Tibial artery (tissue), 4 donors: ENCODE measurements around the gene CSNK1A1.
"Not testable (repeated sequence)": the region's sequence is repeated elsewhere in the genome, so short reads cannot be mapped to it uniquely, and the experiment has no call there.

Source experiments
- DNase-seq, 2 donors: peaks; one replicate each; pipeline ENCODE4 v3.0.0-alpha.2; 2019
- H3K27ac ChIP-seq, 2 donors: fragments of 200-600 bp; sonication (generic) in 1 of 2; 1 replicate in 1 of 2; 2 replicates in 1 of 2; pipeline ENCODE4 v1.5.1; 2018 to 2019; ENCODE audit warnings: mild to moderate bottlenecking in 1 of 2
- H3K27me3 ChIP-seq, 2 donors: fragments of 200-600 bp; sonication (generic) in 1 of 2; one replicate each; pipeline versions ENCODE4 v1.5.1 to v1.6.0; 2016 to 2019
- H3K36me3 ChIP-seq, 3 donors: fragments of 200-600 bp; sonication (generic) in 2 of 3; one replicate each; pipeline ENCODE4 v1.5.1; 2016 to 2019; ENCODE audit warnings: mild to moderate bottlenecking in 2 of 3
- H3K4me1 ChIP-seq, 4 donors: fragments of 200-600 bp; sonication (generic) in 2 of 4; 1 replicate in 3 of 4; 2 replicates in 1 of 4; pipeline ENCODE4 v1.5.1; 2016 to 2019
- H3K4me3 ChIP-seq, 2 donors: fragments of 200-600 bp; sonication (generic) in 1 of 2; 1 replicate in 1 of 2; 2 replicates in 1 of 2; pipeline ENCODE4 v1.5.1; 2018 to 2019; ENCODE audit warnings: mild to moderate bottlenecking in 2 of 2
- H3K9me3 ChIP-seq, 3 donors: fragments of 200-600 bp; sonication (generic) in 1 of 3; one replicate each; pipeline ENCODE4 v1.5.1; 2016 to 2019
- CTCF ChIP-seq, 2 experiments: fragments of 200-600 bp in 1 of 2; fragments of 450-650 bp in 1 of 2; IDR thresholded peaks; one replicate each; pipeline ENCODE4 v1.5.1; 2017 to 2019; ENCODE audit warnings: antibody characterized with exemption in 2 of 2, mild to moderate bottlenecking in 1 of 2, moderate library complexity in 1 of 2
- intact Hi-C: fragments of 100-400 bp; cut with DNase I; formaldehyde crosslinking; loops from one replicate; pipeline ENCODE4 v1.15.0; 2023; ENCODE audit warnings: low total_unique reads

Gene CSNK1A1

DNA sequence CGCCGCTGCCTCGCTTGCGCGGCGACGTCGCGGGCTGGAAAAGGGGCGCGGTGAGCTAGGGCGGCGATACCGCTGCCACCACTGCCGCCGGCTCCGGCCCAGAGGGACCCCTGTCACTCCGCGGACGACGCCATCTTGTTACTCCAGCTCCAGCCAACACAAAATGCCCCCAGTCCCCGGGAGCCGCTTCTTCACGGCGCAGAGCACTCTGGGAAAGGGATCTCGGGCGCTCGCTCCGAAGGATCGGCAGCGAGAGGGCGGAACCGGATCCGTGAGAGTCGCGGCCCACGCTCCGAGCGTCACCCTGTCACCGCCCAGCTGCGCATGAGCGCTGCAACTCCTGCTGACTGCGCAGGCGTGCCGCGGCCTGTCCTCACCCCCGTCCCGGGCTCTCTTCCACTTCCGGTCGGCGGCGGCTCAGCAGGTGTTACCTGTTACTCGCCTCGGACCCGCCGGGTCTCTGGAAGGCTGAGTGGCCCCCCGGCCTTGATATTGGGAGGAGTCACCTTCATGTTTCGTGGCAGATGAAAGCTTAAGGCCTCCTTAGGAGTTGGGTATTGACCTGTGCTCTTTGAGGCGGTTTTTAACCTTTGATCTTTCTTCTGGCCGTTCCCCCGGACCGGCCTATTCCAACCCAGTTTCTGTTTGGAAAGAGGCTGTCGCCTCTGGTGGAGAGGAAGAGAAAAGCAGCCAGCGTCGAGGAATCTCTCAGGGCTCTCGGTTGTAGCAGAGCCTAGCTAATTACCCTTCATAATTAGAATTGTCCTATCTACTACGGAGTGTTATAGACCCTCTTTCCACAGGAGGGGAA, at the start of gene CSNK1A1:
CSNK1A1 (minus strand) TSS at position 213 of the 811 bp plus-strand sequence. CDS start 475 bp downstream, outside the sequence.
- intact Hi-C loops, result no loop called here
- peak; percentile 85 to 89 for TF ChIP-seq CTCF (IDR thresholded peaks at IDR 0.05)
- peak; percentile 97 to 99 for DNase-seq
- peak within 1 kb of the TSS; percentile 92 to 96 for H3K4me3 ChIP-seq
- H3K36me3 ChIP-seq, result peaks cover 6 to 13% (median 9%) of the 10 kb centered on the region in 3 donors
- H3K27me3 ChIP-seq, result no peaks in the 10 kb centered on the region
- H3K4me1 ChIP-seq, result peaks cover 0 to 37% (median 18%) of the 10 kb centered on the region in 4 donors
- no peaks in the 10 kb centered on the region for H3K9me3 ChIP-seq
- peak within 1 kb of the TSS; percentile 97 to 99 for H3K27ac ChIP-seq

DNA sequence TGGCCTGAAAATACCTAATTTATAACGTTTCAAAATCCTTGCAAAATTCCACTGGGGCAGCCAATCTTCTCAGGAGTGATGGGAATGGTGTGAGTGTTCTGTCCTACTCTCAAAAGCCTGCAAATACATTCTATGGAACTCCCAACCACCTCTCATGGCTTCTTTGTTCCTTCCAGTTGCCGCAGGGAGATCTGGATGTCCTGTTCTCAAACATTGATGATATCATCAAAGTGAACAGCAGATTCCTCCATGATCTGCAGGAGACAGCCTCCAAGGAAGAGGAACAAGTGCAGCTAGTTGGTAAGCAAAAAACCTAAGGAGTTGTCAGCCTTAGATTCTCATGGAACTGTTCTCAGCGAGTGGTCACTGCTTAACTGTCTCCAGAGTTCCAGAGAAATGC, 49.7 kb upstream of the CSNK1A1 start:
- no peaks in the 10 kb centered on the region for H3K27me3 ChIP-seq
- intact Hi-C loops, result no loop called here
- no peak for TF ChIP-seq CTCF (IDR thresholded peaks at IDR 0.05)
- no peak for DNase-seq
- peaks cover 28 to 67% (median 35%) of the 10 kb centered on the region in 3 donors for H3K36me3 ChIP-seq
- peaks cover 0 to 5% (median 3%) of the 10 kb centered on the region in 4 donors for H3K4me1 ChIP-seq
- no peak overlapping the region for H3K27ac ChIP-seq
- no peak overlapping the region for H3K4me3 ChIP-seq
- no peaks in the 10 kb centered on the region for H3K9me3 ChIP-seq

GRCh38 chr5:149599375-149599774, 48.1 kb upstream of the CSNK1A1 start:
- peaks cover 28 to 56% (median 33%) of the 10 kb centered on the region in 3 donors for H3K36me3 ChIP-seq
- peaks cover 0 to 13% (median 8%) of the 10 kb centered on the region in 4 donors for H3K4me1 ChIP-seq
- H3K9me3 ChIP-seq, result no peaks in the 10 kb centered on the region
- no peak overlapping the region for H3K4me3 ChIP-seq
- no peak for TF ChIP-seq CTCF (IDR thresholded peaks at IDR 0.05)
- no peak overlapping the region for H3K27ac ChIP-seq
- no peaks in the 10 kb centered on the region for H3K27me3 ChIP-seq
- intact Hi-C loops, result no loop called here
- no peak for DNase-seq

- H3K27me3 ChIP-seq, result no peaks in the 10 kb centered on the region
- DNase-seq, result no peak
- peaks cover 28 to 52% (median 29%) of the 10 kb centered on the region in 3 donors for H3K36me3 ChIP-seq
- no peak for TF ChIP-seq CTCF (IDR thresholded peaks at IDR 0.05)
- H3K9me3 ChIP-seq, result no peaks in the 10 kb centered on the region
- intact Hi-C loops, result no loop called here
- H3K4me3 ChIP-seq, result no peak overlapping the region
- H3K27ac ChIP-seq, result no peak overlapping the region
- H3K4me1 ChIP-seq, result peaks cover 0 to 16% (median 11%) of the 10 kb centered on the region in 4 donors
These were observed 47.7 kb upstream of the CSNK1A1 start for GRCh38 chr5:149598966-149599365.

DNA sequence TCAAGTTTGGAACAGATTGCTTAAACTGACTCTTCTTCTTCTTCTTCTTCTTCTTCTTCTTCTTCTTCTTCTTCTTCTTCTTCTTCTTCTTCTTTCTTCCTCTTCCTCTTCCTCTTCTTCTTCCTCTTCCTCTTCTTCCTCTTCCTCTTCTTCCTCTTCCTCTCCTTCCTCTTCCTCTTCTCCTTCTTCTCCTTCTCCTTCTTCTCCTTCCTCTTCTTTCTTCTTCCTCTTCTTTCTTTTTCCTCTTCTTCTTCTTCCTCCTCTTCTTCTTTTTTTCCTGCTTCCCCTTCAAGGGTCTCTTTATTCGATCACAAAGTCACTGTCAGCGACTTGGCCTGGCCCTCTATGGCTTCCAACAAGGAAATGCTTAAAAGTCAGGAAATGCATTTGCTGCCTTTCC, 47.0 kb upstream of the CSNK1A1 start:
- intact Hi-C loops, H3K4me3 ChIP-seq, H3K27ac ChIP-seq, DNase-seq, H3K27me3 ChIP-seq, H3K9me3 ChIP-seq: not testable (repeated sequence)
- Histone ChIP-seq H3K36me3 (peaks cover 22 to 45% (median 25%) of the 10 kb centered on the region in 3 donors), H3K4me1 (peaks cover 0 to 16% (median 11%) of the 10 kb centered on the region in 4 donors)

- Histone ChIP-seq H3K4me3 (no peak overlapping the region), H3K36me3 (peaks cover 19 to 38% (median 23%) of the 10 kb centered on the region in 3 donors), H3K4me1 (peaks cover 0 to 16% (median 11%) of the 10 kb centered on the region in 4 donors), H3K27me3 (no peaks in the 10 kb centered on the region), H3K9me3 (no peaks in the 10 kb centered on the region), H3K27ac (no peak overlapping the region)
- no peak for TF ChIP-seq CTCF (IDR thresholded peaks at IDR 0.05)
- intact Hi-C loops, result no loop called here
- no peak for DNase-seq
These were observed 46.4 kb upstream of the CSNK1A1 start for GRCh38 chr5:149597618-149598017.
